Stimulated activated CD4-positive, alpha-beta T cell treated with anti-CD3 and anti-CD28 coated beads, Interleukin-1b, Interleukin-23, amount 100 ng/mL, for 1 hour (primary cell): ENCODE results near the gene DOCK6.

ENCODE experiments used
- DNase-seq, 2 donors: peaks; one replicate each; pipeline ENCODE4 v3.0.0-alpha.2; 2020; ENCODE audit warnings: low read depth in 2 of 2

The DOCK6 gene

DNA sequence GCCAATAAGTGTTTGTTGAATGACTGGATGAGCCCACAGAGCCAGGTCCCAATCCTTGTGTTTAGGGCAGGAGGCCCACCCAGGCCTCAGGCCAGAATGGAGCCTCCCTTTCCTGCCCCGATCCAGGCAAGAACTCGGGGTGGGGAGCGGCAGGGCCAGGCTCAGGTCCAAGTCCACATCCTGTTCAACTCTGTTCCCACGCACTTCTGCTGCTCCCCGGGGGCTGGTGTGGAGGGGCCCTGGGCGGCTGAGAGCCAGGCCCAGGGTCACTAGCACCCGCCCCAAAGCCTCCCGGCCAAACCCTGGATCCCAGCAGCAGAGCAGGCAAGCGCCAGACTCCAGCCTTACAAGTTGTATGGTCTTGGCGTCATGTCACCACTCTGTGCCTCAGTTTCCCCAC, 14.9 kb downstream of the DOCK6 start:
- no peak for DNase-seq

DNA sequence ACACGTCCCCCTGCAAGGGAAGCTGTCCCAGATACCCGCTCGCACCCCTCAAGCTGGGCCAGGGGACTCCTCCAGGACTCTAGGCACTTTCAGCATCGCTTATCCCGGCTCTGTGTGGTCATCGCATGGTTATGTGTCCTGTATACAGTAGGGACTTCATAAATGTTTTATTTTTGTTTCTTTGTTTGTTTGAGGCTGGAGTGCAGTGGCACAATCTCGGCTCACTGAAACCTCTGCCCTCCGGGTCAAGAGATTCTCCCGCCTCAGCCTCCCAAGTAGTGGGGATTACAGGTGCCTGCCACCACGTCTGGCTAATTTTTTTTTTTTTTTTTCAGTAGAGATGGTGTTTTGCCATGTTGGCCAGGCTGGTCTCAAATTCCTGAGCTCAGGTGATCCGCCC, 15.4 kb downstream of the DOCK6 start:
- DNase-seq, result no peak

DNA sequence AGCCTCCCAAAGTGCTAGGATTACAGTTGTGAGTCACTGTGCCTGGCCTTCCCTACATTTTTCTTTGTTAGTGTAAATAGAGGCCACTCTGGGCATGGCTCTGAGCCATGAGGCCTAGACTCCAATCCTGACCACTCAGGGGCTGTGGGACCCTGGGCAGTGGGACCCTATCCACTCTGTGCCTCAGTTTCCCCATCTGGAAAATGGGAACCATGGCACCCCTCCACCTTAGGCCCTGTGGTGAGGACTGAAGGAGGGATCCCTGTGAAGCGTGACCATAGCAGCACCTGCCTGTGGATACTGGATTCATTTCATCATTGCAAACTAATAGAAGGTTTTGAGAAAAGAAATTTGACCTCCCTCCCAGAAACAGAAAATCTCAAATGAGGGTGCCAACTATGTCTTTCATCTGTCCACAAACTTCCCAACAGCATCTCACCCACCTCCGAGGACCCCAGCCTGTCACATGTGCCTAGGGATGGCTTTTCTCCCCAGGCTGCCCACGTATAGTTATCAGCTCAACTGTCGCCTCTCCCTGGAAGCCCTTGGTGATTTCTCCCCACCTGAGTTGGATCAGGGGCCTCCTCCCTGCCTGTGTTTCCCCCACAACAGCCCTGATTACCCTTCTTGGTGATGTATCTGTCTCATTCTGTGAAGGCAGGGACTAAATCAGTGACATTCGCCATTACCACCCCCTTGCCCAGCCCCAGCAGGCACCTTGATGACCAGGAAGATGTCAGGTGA, 17.3 kb downstream of the DOCK6 start:
- DNase-seq, result no peak

DNA sequence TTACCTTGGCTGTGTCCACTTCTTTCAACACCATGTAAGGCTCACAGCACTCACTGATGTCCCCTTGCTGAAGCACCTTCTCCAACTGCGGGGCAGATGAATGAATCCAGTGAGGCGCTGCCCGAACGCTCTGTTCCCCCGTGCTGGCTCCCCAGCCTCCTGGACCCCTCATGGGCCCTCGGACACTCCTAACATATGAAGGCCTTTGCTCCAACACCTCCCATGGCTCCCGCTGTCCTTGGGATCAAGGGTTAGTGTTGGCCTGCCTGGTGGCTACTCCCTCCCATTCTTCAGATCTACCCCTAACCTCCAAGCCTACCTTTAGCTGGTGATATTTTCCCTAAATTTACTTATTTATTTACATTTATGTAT, 18.5 kb downstream of the DOCK6 start:
- no peak for DNase-seq

DNA sequence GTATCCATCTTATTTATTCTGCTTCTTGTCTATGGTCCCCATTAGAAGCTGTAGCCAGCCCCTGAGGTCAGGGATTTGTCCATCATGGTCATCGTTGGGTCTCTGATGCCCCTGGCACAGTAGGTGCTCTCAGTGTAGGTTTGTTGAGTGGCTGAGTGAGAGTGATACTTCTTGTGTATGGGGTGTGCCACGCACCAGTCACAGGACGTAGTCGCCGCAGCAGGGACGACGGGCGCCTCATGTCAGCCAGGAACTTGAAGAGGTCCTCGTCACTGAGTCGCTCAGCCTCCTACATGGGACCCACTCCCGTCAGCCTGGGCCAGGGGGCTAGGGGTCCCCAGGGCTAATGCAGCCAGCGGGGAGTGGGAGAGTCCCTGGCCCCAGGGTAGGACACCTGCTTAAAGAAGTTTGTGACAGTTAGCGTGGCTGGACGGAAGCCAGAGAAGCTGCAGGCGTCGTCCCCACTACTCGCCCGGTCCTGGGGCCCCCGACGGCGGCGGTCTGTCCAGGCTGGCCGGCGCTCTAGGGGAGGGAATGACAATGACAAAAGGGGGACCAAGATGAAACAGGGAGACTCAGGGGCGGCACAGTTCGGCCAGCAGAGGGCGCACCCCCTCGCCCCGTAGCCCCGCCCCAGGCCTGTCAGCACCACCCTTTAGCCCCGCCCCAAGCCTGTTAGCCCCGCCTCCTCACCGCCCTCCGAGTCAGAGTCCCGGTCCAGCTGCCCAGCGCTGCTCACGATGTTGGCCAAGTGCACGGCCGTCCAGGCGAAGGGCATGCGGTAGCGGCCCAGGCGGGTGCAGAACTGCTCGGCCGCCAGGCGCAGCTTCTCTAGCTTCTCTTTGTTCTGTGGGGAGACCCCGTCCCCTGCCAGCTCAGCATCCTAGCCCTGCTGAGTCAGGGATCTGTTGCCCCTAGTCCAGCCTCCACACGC, 19.2 kb downstream of the DOCK6 start:
- peak; percentile 54 to 90 for DNase-seq

DNA sequence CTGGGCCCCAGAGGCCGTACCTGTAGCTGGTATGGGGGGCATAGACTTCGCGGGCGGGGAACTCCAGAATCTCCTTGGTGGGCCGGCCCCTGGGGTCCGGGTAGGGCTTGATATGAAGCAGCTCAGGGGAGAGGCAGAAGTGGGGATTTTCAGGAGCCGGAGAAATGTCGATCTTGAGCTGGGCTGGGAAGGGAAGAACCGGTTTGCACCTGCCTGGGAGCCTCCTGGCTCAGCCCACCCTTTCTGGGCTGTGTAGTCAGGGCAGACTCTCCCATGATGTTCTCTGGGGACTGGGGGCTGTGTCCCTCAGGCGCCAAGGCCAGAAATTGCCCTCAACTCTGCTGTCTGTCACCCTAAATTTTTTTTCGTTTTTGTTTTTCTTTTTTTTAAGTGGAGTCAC, 20.3 kb downstream of the DOCK6 start:
- DNase-seq, result no peak

DNA sequence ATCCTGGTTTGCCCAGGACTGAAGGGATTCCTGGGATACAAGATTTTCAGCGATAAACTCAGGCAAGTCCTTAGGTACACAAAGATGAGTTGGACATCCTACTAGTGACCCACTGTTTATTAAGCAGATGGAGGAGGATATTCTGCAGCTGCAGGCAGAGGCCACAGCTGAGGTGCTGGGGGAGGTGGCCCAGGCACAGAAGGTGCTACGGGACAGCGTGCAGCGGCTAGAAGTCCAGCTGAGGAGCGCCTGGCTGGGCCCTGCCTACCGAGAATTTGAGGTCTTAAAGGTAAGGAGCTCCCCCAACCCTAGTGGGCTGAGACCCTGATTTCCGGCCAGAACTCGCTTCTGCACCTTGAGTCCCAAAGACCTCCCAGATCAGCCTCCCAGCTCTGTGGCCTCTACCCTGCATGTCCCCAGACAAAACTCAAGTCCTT, 22.3 kb downstream of the DOCK6 start:
- DNase-seq, result no peak

DNA sequence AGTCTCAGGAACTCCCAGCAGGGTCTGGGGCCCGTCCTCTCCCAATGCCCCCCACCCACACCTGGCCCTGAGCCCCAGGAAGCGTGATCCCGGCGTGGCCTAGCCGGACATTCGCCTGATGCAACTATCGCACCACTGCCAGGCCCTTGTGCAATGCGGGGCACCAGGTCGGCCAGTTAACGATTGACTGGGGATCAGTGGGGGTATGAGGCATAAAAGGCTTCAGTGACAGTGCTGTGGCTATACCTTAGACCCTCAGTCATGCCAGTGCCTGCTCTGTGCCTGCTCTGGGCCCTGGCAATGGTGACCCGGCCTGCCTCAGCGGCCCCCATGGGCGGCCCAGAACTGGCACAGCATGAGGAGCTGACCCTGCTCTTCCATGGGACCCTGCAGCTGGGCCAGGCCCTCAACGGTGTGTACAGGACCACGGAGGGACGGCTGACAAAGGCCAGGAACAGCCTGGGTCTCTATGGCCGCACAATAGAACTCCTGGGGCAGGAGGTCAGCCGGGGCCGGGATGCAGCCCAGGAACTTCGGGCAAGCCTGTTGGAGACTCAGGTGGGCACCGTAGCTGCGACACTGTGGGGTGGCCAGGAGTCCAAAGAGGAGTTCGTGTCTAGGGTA, 22.8 kb downstream of the DOCK6 start, which contains the start of gene ANGPTL8:
Gene ANGPTL8, plus strand, starts transcription at position 243 of the 624 bp plus-strand sequence. Its CDS starts 19 bp downstream, at position 262.
- no peak for DNase-seq

DNA sequence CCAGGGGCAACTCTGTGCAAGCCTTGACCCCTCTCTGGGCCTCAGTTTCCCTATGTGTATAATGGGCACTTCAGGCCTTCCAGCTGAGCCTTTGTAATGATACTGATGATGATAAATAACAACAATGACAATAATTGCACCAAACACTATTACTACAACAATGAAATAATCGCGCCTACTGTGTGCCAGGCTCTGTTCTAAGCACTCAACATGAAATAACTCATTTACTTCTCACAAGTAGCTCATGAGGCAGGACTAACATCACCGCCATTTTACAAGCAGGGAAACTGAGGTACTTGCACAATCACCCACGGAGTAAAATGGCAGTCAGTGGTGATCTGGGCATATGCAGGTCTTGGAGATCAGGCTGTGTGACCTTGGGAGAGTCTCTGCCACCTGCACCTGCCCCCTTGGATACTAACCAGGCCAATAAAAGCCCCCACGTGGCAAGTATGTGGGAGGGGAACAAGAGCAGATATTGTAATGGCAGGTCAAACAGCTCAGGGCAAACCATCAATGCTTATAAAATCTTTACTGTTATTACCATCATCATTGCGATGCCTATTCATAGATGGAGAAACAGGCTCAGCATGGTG, 23.4 kb downstream of the DOCK6 start:
- DNase-seq, result no peak

DNA sequence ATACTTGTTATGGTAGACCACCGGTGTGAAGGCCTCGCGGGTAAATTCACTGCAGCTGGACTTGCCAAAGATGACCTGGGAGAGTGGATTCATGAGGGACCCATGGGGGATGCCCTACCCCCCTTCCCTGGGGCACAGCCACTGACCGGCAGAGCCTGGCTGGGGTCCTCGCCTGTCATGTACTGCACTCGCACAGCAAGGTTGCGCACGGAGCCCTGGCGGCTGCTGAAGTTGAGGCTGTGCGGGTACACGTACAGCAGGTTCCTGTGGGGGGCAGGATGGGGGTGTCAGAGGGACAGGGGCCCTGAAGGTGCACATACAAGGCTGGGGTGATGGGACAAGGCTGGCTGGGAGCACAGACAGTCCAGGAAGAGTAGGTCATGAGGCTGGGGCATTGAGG, 24.3 kb downstream of the DOCK6 start:
- DNase-seq, result no peak

DNA sequence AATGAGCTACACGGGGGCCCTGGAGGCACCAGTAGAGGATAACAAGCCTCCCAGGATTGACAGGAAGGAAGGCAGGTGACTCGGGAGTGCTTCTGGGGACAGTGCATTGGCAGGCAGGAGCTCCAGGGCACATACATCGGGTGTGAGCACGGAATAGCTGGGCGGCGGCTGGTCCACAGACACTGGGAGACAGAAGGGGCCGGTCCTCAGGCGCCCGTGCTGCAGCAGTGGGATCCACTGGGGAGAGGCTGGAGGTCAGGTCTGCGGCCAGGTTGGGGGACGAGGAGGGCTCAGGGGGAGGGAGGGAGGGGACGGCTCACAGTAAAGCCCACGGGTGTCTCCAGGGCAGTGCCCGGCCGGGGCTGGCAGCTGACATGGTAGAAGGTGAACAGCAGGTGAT, 25.0 kb downstream of the DOCK6 start:
- no peak for DNase-seq

DNA sequence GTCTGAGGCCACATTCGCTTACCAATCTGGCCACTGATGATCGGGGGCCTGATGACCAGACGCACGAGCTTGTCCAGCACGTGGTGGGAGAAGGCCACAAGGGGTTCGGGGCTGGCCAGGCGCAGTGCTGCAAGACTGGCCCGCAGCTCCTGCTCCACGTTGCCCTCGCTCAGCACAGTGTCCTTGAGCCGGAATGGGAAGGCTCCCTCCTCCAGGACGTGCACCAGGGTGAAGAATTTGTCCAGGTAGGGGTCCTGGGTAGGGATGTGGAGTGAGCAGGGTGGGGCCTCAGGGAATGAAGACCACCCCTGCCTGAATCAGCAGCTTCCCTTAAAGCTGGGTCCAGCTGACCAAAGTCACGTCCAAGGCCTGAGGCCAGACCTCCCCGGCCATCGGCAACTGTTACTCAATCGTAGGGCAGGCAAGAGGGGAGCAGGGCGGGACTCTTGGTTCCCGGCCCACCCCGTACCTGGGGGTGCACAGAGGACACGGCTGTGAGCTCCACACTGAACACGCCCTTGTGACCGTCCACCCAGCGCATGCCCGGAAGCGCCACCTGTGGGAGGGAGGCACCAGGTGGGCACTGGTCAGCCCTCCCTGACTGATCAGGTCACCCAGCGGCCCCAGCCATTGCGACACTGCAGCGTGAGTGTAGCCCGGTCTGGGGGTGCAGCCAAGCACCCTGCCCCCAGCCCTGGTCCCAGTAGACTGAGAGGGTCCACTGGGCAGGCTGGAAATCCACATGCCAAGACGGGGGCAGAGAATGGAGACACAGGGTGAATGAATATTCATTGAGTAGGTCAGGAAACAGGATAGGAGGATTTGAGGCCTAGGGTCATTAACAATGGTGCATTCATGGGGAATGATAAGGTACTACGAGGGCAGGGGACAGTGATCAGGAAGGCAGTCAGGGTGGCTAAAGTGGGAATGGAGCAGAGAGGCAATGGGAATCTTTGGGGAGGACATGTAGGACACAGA, 25.7 kb downstream of the DOCK6 start:
- DNase-seq, result no peak

DNA sequence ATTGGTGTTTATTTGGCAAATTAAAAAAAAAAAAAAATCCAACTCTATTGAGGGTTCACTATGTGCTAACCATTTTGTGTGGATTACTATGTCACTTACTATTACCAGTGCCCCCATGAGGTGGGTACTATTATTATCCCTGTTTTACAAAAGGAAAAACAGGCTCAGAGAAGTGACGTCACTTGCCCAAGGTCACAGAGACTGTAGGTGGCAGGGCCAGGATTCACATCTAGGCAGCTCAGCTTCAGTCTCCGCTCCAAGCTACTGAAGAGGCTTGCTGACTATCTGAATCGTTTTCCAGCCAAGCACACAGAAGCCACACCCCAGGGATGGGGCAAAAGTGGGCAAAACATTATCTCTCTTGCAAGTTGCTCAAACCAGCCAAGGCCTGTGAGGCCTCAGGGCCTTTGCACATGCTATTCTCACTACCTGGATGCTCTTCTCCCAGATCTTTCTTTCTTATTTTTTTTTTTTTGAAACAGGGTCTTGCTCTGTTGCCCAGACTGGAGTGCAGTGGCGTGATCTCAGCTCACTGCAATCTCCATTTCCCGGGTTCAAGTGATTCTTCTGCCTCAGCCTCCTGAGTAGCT, 27.7 kb downstream of the DOCK6 start:
- DNase-seq, result no peak

DNA sequence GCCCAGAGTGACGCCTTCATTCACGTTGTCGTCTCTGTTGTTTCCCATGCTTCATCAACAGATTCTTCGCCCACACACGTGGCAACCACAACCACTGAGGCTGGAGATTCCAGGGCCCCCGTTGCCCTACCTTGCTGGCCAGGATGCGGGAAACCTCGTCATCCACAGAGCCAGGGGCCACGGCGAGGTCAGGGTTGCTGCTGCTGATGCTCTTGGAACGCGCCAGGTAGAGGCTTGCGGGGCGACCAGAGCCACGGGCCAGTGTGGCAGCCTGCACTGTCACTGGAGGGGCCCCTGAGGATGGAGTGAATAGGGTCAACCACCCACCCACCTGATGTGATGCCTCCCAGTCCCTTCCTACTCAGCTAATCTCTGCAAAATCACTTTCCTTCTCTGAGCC, 29.3 kb downstream of the DOCK6 start:
- no peak for DNase-seq

DNA sequence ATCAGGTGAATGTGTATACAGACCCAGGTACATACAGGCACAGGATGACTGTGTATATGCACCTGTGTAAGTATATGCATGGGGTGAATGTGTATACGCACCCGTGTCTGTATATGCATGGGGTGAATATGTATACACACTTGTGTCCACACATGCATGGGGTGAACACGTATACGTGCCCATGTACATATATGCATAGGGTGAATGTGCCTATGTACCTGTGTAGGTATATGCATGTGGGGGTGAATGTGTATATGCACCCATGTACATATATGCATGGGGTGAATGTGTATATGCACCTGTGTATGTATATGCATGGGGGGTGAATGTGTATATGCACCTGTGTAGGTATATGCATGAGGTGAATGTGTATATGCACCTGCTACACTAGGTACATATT, 29.8 kb downstream of the DOCK6 start:
- no peak for DNase-seq

DNA sequence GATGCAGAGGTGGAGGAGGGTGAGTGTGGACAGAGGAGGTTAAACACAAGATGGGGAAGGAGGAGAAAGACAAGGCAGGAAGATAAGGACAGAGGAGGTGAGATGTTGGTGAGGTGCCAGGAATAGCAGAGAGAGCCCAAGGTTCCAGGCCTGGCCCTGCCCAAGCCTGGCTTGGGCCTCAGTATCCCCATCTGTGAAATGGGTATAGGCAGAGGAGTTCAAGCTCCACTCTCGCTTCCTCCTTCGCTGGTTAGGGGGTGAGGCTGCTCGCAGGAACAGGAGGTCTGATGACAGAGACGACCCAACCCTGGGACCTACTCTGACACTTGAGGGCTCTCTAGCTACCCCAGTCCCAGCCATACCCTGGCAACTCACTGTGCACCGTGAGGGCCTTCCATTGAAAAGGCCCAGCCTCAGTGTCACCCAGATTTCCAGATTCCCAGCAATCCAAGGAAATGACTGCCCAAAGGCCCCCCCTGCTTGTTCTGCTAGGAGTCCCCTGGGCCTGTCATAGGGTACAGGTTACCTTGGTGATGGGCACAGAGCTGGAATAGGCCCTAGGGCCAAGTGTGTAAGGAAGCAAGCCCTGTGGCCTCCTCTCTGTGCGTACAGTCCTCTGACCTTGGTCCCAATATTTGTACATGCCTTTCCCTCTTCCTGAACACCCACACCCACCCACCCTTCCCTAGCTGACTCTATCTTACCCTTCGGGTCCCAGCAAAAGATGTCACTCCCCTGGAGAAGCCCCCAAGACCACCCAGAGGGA, 31.5 kb downstream of the DOCK6 start:
- DNase-seq, result no peak

DNA sequence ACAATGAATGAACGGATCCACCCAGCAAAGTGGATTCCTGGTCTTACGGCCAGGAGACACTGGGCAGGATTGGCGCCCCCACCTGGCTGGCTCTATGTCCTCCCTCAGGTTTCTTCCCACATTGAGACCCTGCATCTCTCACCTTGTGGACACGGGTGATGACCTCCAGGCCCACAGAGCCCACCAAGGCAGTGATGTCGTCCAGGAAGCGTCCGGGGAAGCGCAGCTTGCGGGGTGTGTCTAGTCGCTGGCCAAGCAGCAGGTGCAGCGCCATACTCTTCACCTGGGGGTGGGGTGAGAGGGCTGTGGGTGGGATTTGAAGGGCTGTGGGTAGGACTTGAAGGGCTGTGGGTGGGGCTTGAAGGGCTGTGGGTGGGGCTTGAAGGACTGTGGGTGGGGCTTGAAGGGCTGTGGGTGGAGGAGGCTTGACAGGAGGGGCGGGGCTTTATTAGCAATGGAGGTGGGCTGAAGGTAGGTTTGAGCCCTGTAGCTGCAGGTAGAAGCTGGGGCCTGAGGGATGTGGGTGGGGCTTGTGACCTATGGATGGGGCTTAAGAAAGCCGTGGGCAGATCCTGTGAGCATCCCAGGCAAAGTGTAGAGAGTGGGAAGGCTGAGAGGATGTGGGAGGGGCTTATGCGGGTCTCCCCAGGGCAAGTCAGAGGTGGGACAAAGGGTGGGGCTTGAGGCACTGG, 35.0 kb downstream of the DOCK6 start:
- DNase-seq, result no peak

DNA sequence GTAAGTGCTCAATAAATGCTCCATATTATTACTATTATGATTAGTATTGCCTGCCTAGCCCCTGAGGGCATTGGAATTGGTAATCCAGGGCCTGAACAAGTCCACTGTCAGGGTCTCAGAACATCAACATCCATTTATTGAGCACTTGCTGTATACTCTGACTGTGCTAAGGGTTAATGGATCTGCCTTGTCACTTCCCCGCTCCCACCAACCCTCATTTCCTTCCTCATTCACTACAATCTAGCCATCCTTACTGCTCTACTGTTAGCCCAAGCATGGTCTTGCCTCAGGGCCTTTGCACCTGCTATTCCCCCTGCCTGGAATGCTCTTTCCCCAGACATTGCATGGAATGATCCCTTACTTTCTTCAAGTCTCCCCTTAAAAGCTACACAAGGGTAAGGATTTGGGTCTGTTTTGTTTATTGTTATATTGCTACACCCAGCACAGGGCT, 35.6 kb downstream of the DOCK6 start:
- no peak for DNase-seq

DNA sequence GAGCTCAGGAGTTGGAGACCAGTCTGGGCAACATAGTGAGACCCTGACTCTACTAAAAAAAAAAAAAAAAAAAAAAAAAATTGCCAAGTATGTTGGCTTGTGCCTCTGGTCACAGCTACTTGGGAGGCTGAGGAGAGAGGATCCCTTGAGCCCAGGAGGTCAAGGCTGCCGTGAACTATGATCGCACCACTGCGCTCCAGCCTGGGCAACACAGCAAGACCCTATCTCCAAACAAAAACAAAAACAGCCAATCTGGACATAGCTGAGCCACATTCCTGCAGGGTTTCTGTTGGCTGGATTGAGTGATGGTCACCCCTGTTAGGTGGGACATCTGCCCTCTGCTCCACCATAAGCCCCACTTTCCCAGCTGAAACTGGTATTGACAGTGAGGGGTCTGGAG, 36.5 kb downstream of the DOCK6 start:
- DNase-seq, result no peak
